HepG2 (cell line): Measurements from ENCODE around the gene NTM. TPM values are rescaled to one million over a fixed set of nuclear protein-coding genes. Genes with fewer than 3 reads are reported as not detected.

ENCODE experiments used
- ATAC-seq: fragments of 200-7000 bp; cut with Tn5 transposase; 3 replicates; pipeline ENCODE4 v1.9.1; 2020; ENCODE audit warnings: mild to moderate bottlenecking, moderate library complexity
- BruUV-seq: library from RNA; stranded (reverse); fragments of 400-500 nt; replicated peaks from 2 replicates; lab custom pipeline; 2021; lab: Mats Ljungman, UMichigan
- CTCF ChIA-PET: fragments of 300-600 bp; formaldehyde crosslinking; extraction: SDS; loops from one replicate; lab custom pipeline; 2021; ENCODE audit warnings: low total read pairs, inconsistent platforms, low intra/inter-chr PET ratio; lab: Yijun Ruan, JAX
- POLR2A ChIA-PET: fragments of 350-600 bp; sonication (Branson Sonifier 250); formaldehyde crosslinking; loops from one replicate; lab custom pipeline; 2020; ENCODE audit warnings: antibody characterized with exemption, inconsistent platforms; lab: Yijun Ruan, JAX
- DNase-seq: peaks from one replicate; pipeline ENCODE4 v3.0.0-alpha.2; 2015; ENCODE audit warnings: low spot score
- FAIRE-seq: peaks from 3 replicates; lab custom pipeline; 2011; peaks lifted over from hg19 to GRCh38; lab: Jason Lieb, UNC
- H2AFZ ChIP-seq: one replicate; pipeline ENCODE4 v1.6.1; 2011; ENCODE audit warnings: low read length, inconsistent platforms
- H3K27ac ChIP-seq: fragments of 300-600 bp; 3 replicates; pipeline ENCODE4 v1.8.0; 2011; ENCODE audit warnings: mixed run types, mild to moderate bottlenecking, mixed read lengths, low read length, inconsistent platforms; ENCODE audit not compliant: insufficient read depth; ENCODE audit errors: extremely low read length
- H3K27me3 ChIP-seq, 2 experiments: fragments of 200-600 bp in 1 of 2; 2 replicates in 1 of 2; 3 replicates in 1 of 2; pipeline versions ENCODE4 v1.6.0 to v1.8.0; 2011; ENCODE audit warnings: low read length in 2 of 2, mild to moderate bottlenecking in 2 of 2, moderate library complexity in 2 of 2, inconsistent platforms in 1 of 2; ENCODE audit not compliant: insufficient read depth in 2 of 2, control insufficient read depth in 1 of 2
- H3K36me3 ChIP-seq, 2 experiments: fragments of 200-600 bp in 1 of 2; replicated peaks in 1 of 2; 2 replicates in 1 of 2; 3 replicates in 1 of 2; pipeline versions ENCODE4 v1.5.1 to v1.8.0; 2011; ENCODE audit warnings: low read length in 2 of 2, inconsistent platforms in 1 of 2; ENCODE audit not compliant: insufficient read depth in 2 of 2, control insufficient read depth in 1 of 2
- H3K4me1 ChIP-seq: 2 replicates; pipeline ENCODE4 v1.5.1; 2012; ENCODE audit warnings: low read length, inconsistent platforms; ENCODE audit not compliant: insufficient read depth
- H3K4me2 ChIP-seq: 2 replicates; pipeline ENCODE4 v1.6.0; 2011; ENCODE audit warnings: low read depth, low read length, inconsistent platforms
- H3K4me3 ChIP-seq, 3 experiments: fragments of 200-600 bp in 1 of 3; sonication (generic), shearing (Covaris generic) in 1 of 3; replicated peaks in 1 of 3; 2 replicates each; pipeline ENCODE4 v1.5.1; 2011 to 2016; ENCODE audit warnings: low read length in 3 of 3, inconsistent platforms in 2 of 3, low read depth in 2 of 3, mild to moderate bottlenecking in 2 of 3, control low read depth in 1 of 3, mixed read lengths in 1 of 3; ENCODE audit not compliant: insufficient read depth in 1 of 3
- H3K79me2 ChIP-seq: one replicate; pipeline ENCODE4 v1.6.1; 2011; ENCODE audit warnings: low read length, inconsistent platforms; ENCODE audit not compliant: insufficient read depth
- H3K9ac ChIP-seq: 2 replicates; pipeline ENCODE4 v1.6.0; 2011; ENCODE audit warnings: mild to moderate bottlenecking, low read depth, low read length, inconsistent platforms; ENCODE audit not compliant: insufficient read depth
- H3K9me3 ChIP-seq: 2 replicates; pipeline ENCODE4 v1.5.1; 2012; ENCODE audit warnings: mild to moderate bottlenecking, low read length
- H4K20me1 ChIP-seq: 2 replicates; pipeline ENCODE4 v1.6.0; 2011; ENCODE audit warnings: inconsistent platforms, mild to moderate bottlenecking, low read length, moderate library complexity; ENCODE audit not compliant: insufficient read depth
- BRD4 ChIP-seq: sonication (generic); formaldehyde crosslinking; IDR thresholded peaks from 2 replicates; pipeline ENCODE4 v1.4.0; 2020; ENCODE audit warnings: missing genetic modification reagents
- HMGXB3 ChIP-seq: sonication (generic); formaldehyde crosslinking; IDR thresholded peaks from 2 replicates; pipeline ENCODE4 v1.4.0; 2020; ENCODE audit warnings: missing genetic modification reagents, borderline replicate concordance
- KLF9 ChIP-seq: IDR thresholded peaks from 2 replicates; pipeline ENCODE4 v1.6.1; 2016; ENCODE audit warnings: low read depth
- MAFF ChIP-seq: IDR thresholded peaks from 2 replicates; pipeline ENCODE4 v1.6.1; 2011; ENCODE audit warnings: low read depth, low read length, improper control_type of control experiment
- POGZ ChIP-seq: sonication (generic); formaldehyde crosslinking; IDR thresholded peaks from 2 replicates; pipeline ENCODE4 v1.4.0; 2020; ENCODE audit warnings: mild to moderate bottlenecking, missing genetic modification reagents
- RAD51 ChIP-seq: fragments of 450-650 bp; IDR thresholded peaks from 2 replicates; pipeline ENCODE4 v1.6.1; 2016; ENCODE audit warnings: borderline replicate concordance
- THAP7 ChIP-seq: sonication (generic); formaldehyde crosslinking; IDR thresholded peaks from 2 replicates; pipeline ENCODE4 v1.8.1; 2023; ENCODE audit warnings: mild to moderate bottlenecking, missing genetic modification reagents
- ZIK1 ChIP-seq: sonication (generic); formaldehyde crosslinking; IDR thresholded peaks from 2 replicates; pipeline ENCODE4 v1.5.0; 2020; ENCODE audit warnings: mild to moderate bottlenecking, low read depth, missing genetic modification reagents, borderline replicate concordance
- ZMYM2 ChIP-seq: sonication (generic); formaldehyde crosslinking; IDR thresholded peaks from 2 replicates; pipeline ENCODE4 v1.8.0; 2022; ENCODE audit warnings: mild to moderate bottlenecking, missing genetic modification reagents
- ZNF234 ChIP-seq: sonication (generic); formaldehyde crosslinking; conservative IDR thresholded peaks from 2 replicates; pipeline ENCODE4 v1.5.1; 2020; ENCODE audit warnings: mild to moderate bottlenecking, missing genetic modification reagents
- ZNF558 ChIP-seq: sonication (generic); formaldehyde crosslinking; IDR thresholded peaks from 2 replicates; pipeline ENCODE4 v1.9.0; 2022; ENCODE audit warnings: mild to moderate bottlenecking, missing genetic modification reagents, borderline replicate concordance
- ZNF646 ChIP-seq: sonication (generic); formaldehyde crosslinking; IDR thresholded peaks from 2 replicates; pipeline ENCODE4 v1.9.0; 2021; ENCODE audit warnings: mild to moderate bottlenecking, missing genetic modification reagents
- ZSCAN25 ChIP-seq: sonication (generic); formaldehyde crosslinking; IDR thresholded peaks from 2 replicates; pipeline ENCODE4 v1.8.0; 2022; ENCODE audit warnings: mild to moderate bottlenecking, missing genetic modification reagents
- WGBS: methylation state at CpG from one replicate; pipeline ENCODE4 v1.1.6; 2017; ENCODE audit warnings: low lambda C conversion rate; 5-methylcytosine and 5-hydroxymethylcytosine counted together
- in situ Hi-C: cut with HindIII; loops from 2 replicates; pipeline ENCODE4 v1.10.0; 2017; ENCODE audit warnings: low pct_unique_long_range_greater_than_20kb; ENCODE audit not compliant: extremely low pct_ligation_motif_present
- intact Hi-C: fragments of 100-400 bp; cut with micrococcal nuclease; formaldehyde crosslinking; loops from one replicate; pipeline ENCODE4 v1.10.0; 2022; ENCODE audit not compliant: unreplicated experiment
- polyA plus RNA-seq, 8 experiments: library from polyadenylated mRNA; depleted of rRNA in 3 of 8; stranded (reverse) in 7 of 8; unstranded in 1 of 8; fragments of >200 nt; fragmentation: Illumina TruSeq in 4 of 8; extraction: Trizol in 4 of 8; gene quantifications; 2 replicates each; pipeline versions ENCODE4 v1.2.1 to v1.2.3, GENCODE V29; 2011 to 2016; ENCODE audit warnings: low read depth in 4 of 8, missing spikeins in 1 of 8, mixed read lengths in 1 of 8; ENCODE audit not compliant: insufficient read depth in 1 of 8
- total RNA-seq, 5 experiments: library from RNA; depleted of rRNA; stranded (reverse); fragments of >200 nt; fragmentation: Illumina TruSeq; extraction: Trizol; gene quantifications; 2 replicates each; pipeline ENCODE4 v1.2.3, GENCODE V29; 2016; ENCODE audit warnings: low read depth in 1 of 5

The NTM gene
- total and polyA plus RNA-seq, 2 of the 13 experiments (the other 11 are each of a cell fraction or from before 2014, with no cell fraction given), result not detected

- TF ChIP-seq ZIK1 (CRISPR knock-in tag), result no peak
- TF ChIP-seq MAFF, result peak; percentile 35; the same call in 1 of the 2 replicates
Measured at GRCh38 chr11:131745405-131745804, 375.0 kb downstream of the NTM start (continued).

- FAIRE-seq, result no peak
- no peak overlapping the region for H3K9ac ChIP-seq
- 31% methylated on average over 12 of the region's 12 CpGs for WGBS
- TF ChIP-seq HMGXB3 (CRISPR knock-in tag), result no peak
- no peak for TF ChIP-seq ZNF646 (CRISPR knock-in tag)
- TF ChIP-seq ZSCAN25 (CRISPR knock-in tag), result no peak
- TF ChIP-seq BRD4 (CRISPR knock-in tag), result no peak
- no peak for TF ChIP-seq ZNF234 (CRISPR knock-in tag)
- no peak for TF ChIP-seq ZNF558 (CRISPR knock-in tag)
- no peak for TF ChIP-seq KLF9 (CRISPR knock-in tag)
- TF ChIP-seq ZMYM2 (CRISPR knock-in tag), result no peak
- TF ChIP-seq POGZ, result no peak
- TF ChIP-seq THAP7, result no peak
- no peak for TF ChIP-seq RAD51
Measured at GRCh38 chr11:131746201-131746600, 375.8 kb downstream of the NTM start.

More at GRCh38 chr11:131746201-131746600, 375.8 kb downstream of the NTM start:
- no peaks in the 10 kb centered on the region for H3K4me1 ChIP-seq
- H3K79me2 ChIP-seq, result no peaks in the 10 kb centered on the region
- intact Hi-C loops, result no loop called here
- ChIA-PET POLR2A (no interaction called here), CTCF (no interaction called here)
- no peak overlapping the region for H2AFZ ChIP-seq
- no peaks in the 10 kb centered on the region for H3K9me3 ChIP-seq
- no peak overlapping the region for H3K27ac ChIP-seq
- H3K27me3 ChIP-seq, result no peaks in the 10 kb centered on the region; a peak in 1 of 5 replicates
- BruUV-seq, result no TSS peak
- in situ Hi-C loops, result loop anchor here (25.0 kb wide), 1 partner anchor 291 kb away; no protein-coding TSS in a partner anchor
- H3K4me2 ChIP-seq, result no peak overlapping the region
- no peaks in the 10 kb centered on the region for H3K36me3 ChIP-seq
- no peak overlapping the region for H3K4me3 ChIP-seq
- ATAC-seq (no peak), DNase-seq (no peak)
- no peaks in the 10 kb centered on the region for H4K20me1 ChIP-seq
